ES-I3 (cell line): ENCODE results near the gene BICD2.

ENCODE experiments used
- H3K36me3 ChIP-seq: 2 replicates; pipeline ENCODE4 v1.6.1; 2013; ENCODE audit warnings: mild to moderate bottlenecking, low read length, control low read depth, moderate library complexity; ENCODE audit not compliant: insufficient read depth
- H3K4me1 ChIP-seq: 2 replicates; pipeline ENCODE4 v1.6.1; 2013; ENCODE audit warnings: mild to moderate bottlenecking, control low read depth, low read length; ENCODE audit not compliant: insufficient read depth
- H3K9ac ChIP-seq: 2 replicates; pipeline ENCODE4 v1.6.1; 2013; ENCODE audit warnings: low read depth, mild to moderate bottlenecking, low read length, moderate library complexity
- H3K9me3 ChIP-seq: 2 replicates; pipeline ENCODE4 v1.6.1; 2013; ENCODE audit warnings: mild to moderate bottlenecking, low read length, moderate library complexity; ENCODE audit not compliant: control insufficient read depth, insufficient read depth

BICD2 gene

DNA sequence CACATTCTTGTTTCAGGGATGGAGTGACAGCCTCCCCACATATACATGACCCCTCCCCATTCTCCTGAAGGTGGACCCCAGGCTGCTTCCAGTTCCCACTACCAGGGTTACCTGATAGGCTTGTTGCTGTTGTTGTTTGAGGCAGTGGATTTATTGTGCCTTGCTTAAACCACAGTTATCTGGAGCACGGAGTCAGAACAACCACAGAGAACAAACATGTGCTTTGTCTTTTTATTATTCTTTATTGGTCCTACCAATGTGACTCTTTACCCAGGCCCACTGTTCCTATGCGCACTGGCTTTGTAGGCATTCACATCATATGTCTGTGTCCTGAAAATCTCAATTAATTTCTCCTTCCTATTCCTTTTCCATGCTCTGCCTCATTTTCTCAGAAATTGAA lies 53.5 kb downstream of the BICD2 start:
- no peak overlapping the region for H3K9ac ChIP-seq
- peaks cover 19% of the 10 kb centered on the region for H3K36me3 ChIP-seq
- H3K4me1 ChIP-seq: no peaks in the 10 kb centered on the region
- H3K9me3 ChIP-seq: no peaks in the 10 kb centered on the region

- Histone ChIP-seq H3K9ac (no peak overlapping the region), H3K4me1 (no peaks in the 10 kb centered on the region), H3K36me3 (peaks cover 12% of the 10 kb centered on the region), H3K9me3 (no peaks in the 10 kb centered on the region)
Measured at GRCh38 chr9:92710368-92710767, 54.3 kb downstream of the BICD2 start.

DNA sequence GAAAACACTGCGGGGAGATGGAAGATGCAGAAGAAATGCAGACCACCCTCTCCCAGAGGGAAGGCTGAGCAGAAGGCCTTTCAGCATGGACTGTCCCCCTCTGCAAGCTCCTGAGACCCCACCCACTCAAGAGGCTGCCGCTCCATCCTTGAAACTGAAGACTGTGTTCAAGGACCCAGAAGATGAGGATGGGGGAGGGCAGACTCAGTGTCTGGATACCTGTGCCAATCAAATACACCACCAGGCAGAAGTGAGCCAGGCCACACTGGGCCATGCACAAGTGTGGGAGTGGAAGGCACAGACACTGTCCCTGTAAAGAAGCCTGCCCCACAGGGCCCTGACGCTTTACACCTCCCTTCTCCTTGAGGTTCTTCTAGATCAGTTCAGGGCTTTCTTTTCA lies 54.7 kb downstream of the BICD2 start:
- Histone ChIP-seq H3K9me3 (no peaks in the 10 kb centered on the region), H3K9ac (no peak overlapping the region), H3K4me1 (no peaks in the 10 kb centered on the region), H3K36me3 (peaks cover 11% of the 10 kb centered on the region)

GRCh38 chr9:92709240-92709639 lies 55.4 kb downstream of the BICD2 start:
- Histone ChIP-seq H3K9me3 (no peaks in the 10 kb centered on the region), H3K4me1 (no peaks in the 10 kb centered on the region), H3K36me3 (peaks cover 11% of the 10 kb centered on the region), H3K9ac (no peak overlapping the region)

- H3K9ac ChIP-seq: no peak overlapping the region
- H3K9me3 ChIP-seq: no peaks in the 10 kb centered on the region
- H3K36me3 ChIP-seq: peaks cover 5% of the 10 kb centered on the region
- no peaks in the 10 kb centered on the region for H3K4me1 ChIP-seq
Measured at GRCh38 chr9:92707530-92707929, 57.1 kb downstream of the BICD2 start.

DNA sequence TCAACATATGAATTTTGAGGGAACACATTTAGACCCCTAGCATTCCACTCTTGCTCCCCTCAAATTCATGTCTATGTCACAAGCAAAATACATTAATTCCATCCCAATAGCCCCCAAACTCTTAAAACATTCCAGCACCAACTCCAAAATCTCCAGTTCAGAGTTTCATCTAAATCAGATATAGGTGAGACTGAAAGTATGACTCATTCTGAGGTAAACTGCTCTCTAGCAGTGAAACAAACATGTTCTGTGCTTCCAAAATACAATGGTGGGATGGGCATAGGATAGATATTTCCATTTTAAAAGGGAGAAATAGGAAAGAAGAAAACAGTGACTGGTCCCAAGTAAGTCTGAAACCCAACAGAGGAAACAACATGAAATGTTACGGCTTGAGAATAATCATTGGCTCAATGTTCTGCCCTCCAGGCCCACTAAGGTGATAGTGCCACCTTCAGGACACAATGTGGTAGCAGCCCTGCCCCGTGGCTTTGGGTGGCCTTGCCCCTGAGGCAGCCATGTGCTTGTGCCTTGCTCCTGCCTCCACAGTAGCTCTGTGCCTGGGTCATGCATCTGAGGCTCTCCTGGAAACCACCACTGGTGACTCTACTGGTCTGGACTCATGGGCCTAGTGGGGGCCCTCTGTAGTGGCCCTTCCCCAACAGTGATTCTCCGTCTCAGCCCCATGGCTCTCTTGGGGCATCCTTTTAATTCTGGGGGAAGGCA lies 58.3 kb downstream of the BICD2 start:
- Histone ChIP-seq H3K9ac (no peak overlapping the region), H3K36me3 (peaks cover 5% of the 10 kb centered on the region), H3K9me3 (no peaks in the 10 kb centered on the region), H3K4me1 (no peaks in the 10 kb centered on the region)

GRCh38 chr9:92704528-92704927 lies 60.1 kb downstream of the BICD2 start:
- no peaks in the 10 kb centered on the region for H3K36me3 ChIP-seq
- no peak overlapping the region for H3K9ac ChIP-seq
- no peaks in the 10 kb centered on the region for H3K4me1 ChIP-seq
- no peaks in the 10 kb centered on the region for H3K9me3 ChIP-seq

DNA sequence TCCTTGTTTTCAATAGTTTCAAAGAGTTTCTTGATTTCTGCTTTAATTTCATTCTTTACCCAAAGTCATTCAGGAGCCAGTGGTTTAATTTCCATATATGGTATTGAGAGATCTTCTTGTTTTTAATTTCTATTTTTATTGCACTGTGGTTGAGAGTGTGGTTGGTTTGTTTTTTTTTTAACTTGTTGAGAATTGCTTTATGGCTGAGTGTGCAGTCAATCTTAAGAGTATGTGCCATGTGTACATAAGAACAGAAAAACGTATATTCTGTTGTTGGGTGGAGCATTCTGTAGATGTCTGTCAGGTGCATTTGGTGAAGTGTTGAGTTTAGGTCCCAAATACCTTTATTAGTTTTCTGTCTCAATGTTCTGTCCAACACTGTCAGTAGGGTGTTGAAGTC lies 68.0 kb downstream of the BICD2 start:
- Histone ChIP-seq H3K4me1 (no peaks in the 10 kb centered on the region), H3K9me3 (peaks cover 6% of the 10 kb centered on the region), H3K36me3 (no peaks in the 10 kb centered on the region), H3K9ac (no peak overlapping the region)

- H3K36me3 ChIP-seq: no peaks in the 10 kb centered on the region; the same call in 1 of the 2 replicates
- no peaks in the 10 kb centered on the region for H3K9me3 ChIP-seq
- no peak overlapping the region for H3K9ac ChIP-seq
- no peaks in the 10 kb centered on the region for H3K4me1 ChIP-seq
Measured at GRCh38 chr9:92686954-92687353, 77.7 kb downstream of the BICD2 start.

GRCh38 chr9:92685022-92685421 lies 79.6 kb downstream of the BICD2 start:
- H3K9ac ChIP-seq: no peak overlapping the region
- no peaks in the 10 kb centered on the region for H3K9me3 ChIP-seq
- H3K36me3 ChIP-seq: no peaks in the 10 kb centered on the region
- H3K4me1 ChIP-seq: no peaks in the 10 kb centered on the region; the same call in 1 of the 2 replicates

DNA sequence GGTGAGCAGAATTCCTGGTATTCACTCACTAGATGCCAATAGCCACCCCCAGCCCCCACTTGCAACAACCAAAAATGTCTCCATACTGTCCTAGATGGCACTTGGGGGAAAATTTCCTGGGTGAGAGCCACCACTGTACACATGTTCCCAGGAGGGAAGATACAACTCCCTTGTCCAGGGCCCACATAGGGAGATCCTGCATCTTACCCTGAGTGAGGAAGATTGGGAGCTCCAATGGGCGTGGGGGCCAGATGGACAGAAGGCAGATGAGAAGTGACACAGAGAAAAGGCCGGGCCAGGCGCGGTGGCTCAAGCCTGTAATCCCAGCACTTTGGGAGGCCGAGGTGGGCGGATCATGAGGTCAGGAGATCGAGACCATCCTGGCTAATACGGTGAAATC lies 82.4 kb downstream of the BICD2 start:
- Histone ChIP-seq H3K9me3 (no peaks in the 10 kb centered on the region), H3K4me1 (peaks cover 4% of the 10 kb centered on the region; the same call in 1 of the 2 replicates), H3K36me3 (no peaks in the 10 kb centered on the region), H3K9ac (no peak overlapping the region)

GRCh38 chr9:92680166-92681119 lies 84.2 kb downstream of the BICD2 start:
- H3K9me3 ChIP-seq: no peaks in the 10 kb centered on the region
- no peak overlapping the region for H3K9ac ChIP-seq
- no peaks in the 10 kb centered on the region for H3K36me3 ChIP-seq
- H3K4me1 ChIP-seq: peaks cover 4% of the 10 kb centered on the region; the same call in 1 of the 2 replicates

- Histone ChIP-seq H3K9me3 (no peaks in the 10 kb centered on the region), H3K9ac (no peak overlapping the region), H3K36me3 (no peaks in the 10 kb centered on the region), H3K4me1 (peaks cover 4% of the 10 kb centered on the region; the same call in 1 of the 2 replicates)
Measured at GRCh38 chr9:92679413-92680165, 85.0 kb downstream of the BICD2 start.

- Histone ChIP-seq H3K9ac (peak overlapping the region; percentile 30; the same call in 1 of the 2 replicates), H3K4me1 (no peaks in the 10 kb centered on the region), H3K9me3 (no peaks in the 10 kb centered on the region), H3K36me3 (no peaks in the 10 kb centered on the region)
Measured at GRCh38 chr9:92671323-92671722, 93.3 kb downstream of the BICD2 start.
